Liver (tissue), 9 donors: ENCODE measurements around the gene HOXB5. TPM values are rescaled to one million over a fixed set of nuclear protein-coding genes. Genes with fewer than 3 reads are reported as not detected.

Experiments
- DNase-seq: peaks from one replicate; pipeline ENCODE4 v3.0.0-alpha.2; 2017; ENCODE audit warnings: low spot score
- H3K27ac ChIP-seq, 2 donors: one replicate each; pipeline ENCODE4 v1.7.0; 2013; ENCODE audit warnings: inconsistent platforms in 2 of 2, low read length in 2 of 2, control low read depth in 1 of 2, low read depth in 1 of 2, mild to moderate bottlenecking in 1 of 2
- H3K27me3 ChIP-seq, 4 donors: one replicate each; pipeline versions ENCODE4 v1.6.1 to v1.7.0; 2013; ENCODE audit warnings: low read length in 3 of 4, inconsistent platforms in 1 of 4, mild to moderate bottlenecking in 1 of 4, moderate library complexity in 1 of 4; ENCODE audit not compliant: control insufficient read depth in 4 of 4, insufficient read depth in 4 of 4
- H3K36me3 ChIP-seq, 4 donors: one replicate each; pipeline versions ENCODE4 v1.6.1 to v1.7.0; 2013; ENCODE audit warnings: low read length in 3 of 4, mild to moderate bottlenecking in 3 of 4, low read depth in 1 of 4, moderate library complexity in 1 of 4; ENCODE audit not compliant: control insufficient read depth in 4 of 4, insufficient read depth in 3 of 4
- H3K4me1 ChIP-seq, 4 donors: one replicate each; pipeline versions ENCODE4 v1.6.1 to v1.7.0; 2013; ENCODE audit warnings: low read length in 3 of 4, mild to moderate bottlenecking in 3 of 4, moderate library complexity in 1 of 4; ENCODE audit not compliant: control insufficient read depth in 4 of 4, insufficient read depth in 4 of 4
- H3K4me3 ChIP-seq, 3 donors: one replicate each; pipeline versions ENCODE4 v1.6.1 to v1.7.0; 2013; ENCODE audit warnings: low read length in 3 of 3, control low read depth in 1 of 3, low read depth in 1 of 3, mild to moderate bottlenecking in 1 of 3
- H3K9ac ChIP-seq, 2 donors: one replicate each; pipeline ENCODE4 v1.7.0; 2013; ENCODE audit warnings: low read length in 2 of 2, mild to moderate bottlenecking in 2 of 2, moderate library complexity in 2 of 2, control low read depth in 1 of 2, low read depth in 1 of 2
- H3K9me3 ChIP-seq, 4 donors: one replicate each; pipeline versions ENCODE4 v1.6.1 to v1.7.0; 2013; ENCODE audit warnings: low read length in 3 of 4; ENCODE audit not compliant: control insufficient read depth in 4 of 4
- EGR1 ChIP-seq, 2 donors: IDR thresholded peaks; 2 replicates each; pipeline ENCODE4 v1.6.1; 2016 to 2018; ENCODE audit warnings: antibody characterized with exemption in 2 of 2, low read depth in 2 of 2
- FOXA1 ChIP-seq: IDR thresholded peaks from 2 replicates; pipeline ENCODE4 v1.6.1; 2016; ENCODE audit warnings: antibody characterized with exemption
- FOXA2 ChIP-seq: IDR thresholded peaks from 2 replicates; pipeline ENCODE4 v1.6.1; 2016; ENCODE audit warnings: antibody characterized with exemption
- GABPA ChIP-seq, 2 donors: IDR thresholded peaks in 1 of 2; conservative IDR thresholded peaks in 1 of 2; 2 replicates each; pipeline ENCODE4 v1.6.1; 2016; ENCODE audit warnings: antibody characterized with exemption in 2 of 2, mild to moderate bottlenecking in 1 of 2, moderate library complexity in 1 of 2
- HNF4A ChIP-seq, 2 donors: conservative IDR thresholded peaks; 2 replicates each; pipeline ENCODE4 v1.6.1; 2016; ENCODE audit warnings: antibody characterized with exemption in 2 of 2, mild to moderate bottlenecking in 2 of 2
- HNF4G ChIP-seq: IDR thresholded peaks from 2 replicates; pipeline ENCODE4 v1.6.1; 2016; ENCODE audit warnings: antibody characterized with exemption
- JUND ChIP-seq, 2 donors: IDR thresholded peaks; 2 replicates each; pipeline ENCODE4 v1.6.1; 2016; ENCODE audit warnings: antibody characterized with exemption in 2 of 2
- NR2F2 ChIP-seq: IDR thresholded peaks from 2 replicates; pipeline ENCODE4 v1.6.1; 2016; ENCODE audit warnings: antibody characterized with exemption
- RAD21 ChIP-seq, 2 donors: IDR thresholded peaks; 2 replicates each; pipeline ENCODE4 v1.6.1; 2016; ENCODE audit warnings: antibody characterized with exemption in 2 of 2, mild to moderate bottlenecking in 2 of 2
- RXRA ChIP-seq, 2 donors: IDR thresholded peaks; 2 replicates each; pipeline ENCODE4 v1.6.1; 2017 to 2018; ENCODE audit warnings: antibody characterized with exemption in 2 of 2, mild to moderate bottlenecking in 1 of 2
- SP1 ChIP-seq: IDR thresholded peaks from 2 replicates; pipeline ENCODE4 v1.6.1; 2018; ENCODE audit warnings: antibody characterized with exemption, mild to moderate bottlenecking
- TAF1 ChIP-seq: conservative IDR thresholded peaks from 2 replicates; pipeline ENCODE4 v1.6.1; 2016; ENCODE audit warnings: antibody characterized with exemption, mild to moderate bottlenecking
- YY1 ChIP-seq: IDR thresholded peaks from 2 replicates; pipeline ENCODE4 v1.6.1; 2016; ENCODE audit warnings: antibody characterized with exemption, mild to moderate bottlenecking
- WGBS: extraction: QIAGEN DNeasy Blood & Tissue Kit; methylation state at CpG from one replicate; pipeline ENCODE4 v1.1.7; 2013; 5-methylcytosine and 5-hydroxymethylcytosine counted together
- polyA plus RNA-seq, 2 donors: library from polyadenylated mRNA; stranded (reverse) in 1 of 2; unstranded in 1 of 2; fragments of 200-250 nt in 1 of 2; fragments of >200 nt in 1 of 2; fragmentation: Nextera tagmentation in 1 of 2; extraction: Ambion mirVana in 1 of 2; gene quantifications; one replicate each; pipeline versions ENCODE4 v1.2.1 to v1.2.3, GENCODE V29; 2013 to 2015
- total RNA-seq, 2 donors: library from RNA; depleted of rRNA; stranded (reverse); fragments of >200 nt; gene quantifications; one replicate each; pipeline ENCODE4 v1.2.3, GENCODE V29; 2014
- TF ChIP-seq, protein P1 (sequence below): IDR thresholded peaks from 2 replicates; pipeline ENCODE4 v1.6.1; 2016; ENCODE audit warnings: antibody characterized with exemption
- TF ChIP-seq, protein P2 (sequence below): fragments of 150-350 bp; IDR thresholded peaks from 2 replicates; pipeline ENCODE4 v1.5.1; 2017; ENCODE audit warnings: improper control_type of control experiment, low read depth, low read length; ENCODE audit not compliant: missing input control
- TF ChIP-seq, protein P3 (sequence below): IDR thresholded peaks from 2 replicates; pipeline ENCODE4 v1.6.1; 2016; ENCODE audit warnings: antibody characterized with exemption
- TF ChIP-seq, protein P4 (sequence below): IDR thresholded peaks from 2 replicates; pipeline ENCODE4 v1.6.1; 2016; ENCODE audit warnings: antibody characterized with exemption
- TF ChIP-seq, protein P5 (sequence below): IDR thresholded peaks from 2 replicates; pipeline ENCODE4 v1.6.1; 2016; ENCODE audit warnings: antibody characterized with exemption, mild to moderate bottlenecking
- donor health status: healthy.
- donor health status: healthy.
- donor health status: healthy.
- donor health status: healthy.
- donor health status: healthy.

Gene HOXB5
- total and polyA plus RNA-seq, 4 donors = 0.08 to 0.38 (median 0.36) TPM; not detected in 1

DNA sequence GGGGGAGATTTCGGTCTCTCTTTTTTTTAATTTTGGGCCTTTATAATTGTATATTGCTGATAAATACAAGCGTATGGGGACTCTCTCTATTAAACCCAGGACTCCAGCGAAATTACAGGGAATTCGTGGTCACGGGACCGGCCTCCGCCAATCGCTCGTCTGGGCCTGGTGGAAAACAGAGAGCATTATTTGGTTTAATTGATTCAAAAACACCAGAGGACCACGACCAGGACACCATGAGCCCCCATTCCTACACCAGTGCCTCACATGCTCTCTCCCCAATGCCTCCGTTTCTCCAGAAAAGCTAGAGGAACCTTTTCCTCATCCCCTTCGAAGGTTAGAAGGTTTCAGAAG is 48.6 kb downstream of the HOXB5 start, which contains the start of gene HOXB2:
Gene HOXB2 (minus strand): TSS at position 88 of the 354 bp plus-strand sequence. CDS start 198 bp downstream, outside the sequence.
- H3K9me3 ChIP-seq = no peaks in the 10 kb centered on the region
- peaks cover 2 to 13% (median 3%) of the 10 kb centered on the region in 4 donors for H3K27me3 ChIP-seq
- DNase-seq = no peak
- TF ChIP-seq, protein P1, sequence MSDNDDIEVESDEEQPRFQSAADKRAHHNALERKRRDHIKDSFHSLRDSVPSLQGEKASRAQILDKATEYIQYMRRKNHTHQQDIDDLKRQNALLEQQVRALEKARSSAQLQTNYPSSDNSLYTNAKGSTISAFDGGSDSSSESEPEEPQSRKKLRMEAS = no peak
- TF ChIP-seq, protein P2, sequence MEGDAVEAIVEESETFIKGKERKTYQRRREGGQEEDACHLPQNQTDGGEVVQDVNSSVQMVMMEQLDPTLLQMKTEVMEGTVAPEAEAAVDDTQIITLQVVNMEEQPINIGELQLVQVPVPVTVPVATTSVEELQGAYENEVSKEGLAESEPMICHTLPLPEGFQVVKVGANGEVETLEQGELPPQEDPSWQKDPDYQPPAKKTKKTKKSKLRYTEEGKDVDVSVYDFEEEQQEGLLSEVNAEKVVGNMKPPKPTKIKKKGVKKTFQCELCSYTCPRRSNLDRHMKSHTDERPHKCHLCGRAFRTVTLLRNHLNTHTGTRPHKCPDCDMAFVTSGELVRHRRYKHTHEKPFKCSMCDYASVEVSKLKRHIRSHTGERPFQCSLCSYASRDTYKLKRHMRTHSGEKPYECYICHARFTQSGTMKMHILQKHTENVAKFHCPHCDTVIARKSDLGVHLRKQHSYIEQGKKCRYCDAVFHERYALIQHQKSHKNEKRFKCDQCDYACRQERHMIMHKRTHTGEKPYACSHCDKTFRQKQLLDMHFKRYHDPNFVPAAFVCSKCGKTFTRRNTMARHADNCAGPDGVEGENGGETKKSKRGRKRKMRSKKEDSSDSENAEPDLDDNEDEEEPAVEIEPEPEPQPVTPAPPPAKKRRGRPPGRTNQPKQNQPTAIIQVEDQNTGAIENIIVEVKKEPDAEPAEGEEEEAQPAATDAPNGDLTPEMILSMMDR = no peak
- TF ChIP-seq, protein P3, sequence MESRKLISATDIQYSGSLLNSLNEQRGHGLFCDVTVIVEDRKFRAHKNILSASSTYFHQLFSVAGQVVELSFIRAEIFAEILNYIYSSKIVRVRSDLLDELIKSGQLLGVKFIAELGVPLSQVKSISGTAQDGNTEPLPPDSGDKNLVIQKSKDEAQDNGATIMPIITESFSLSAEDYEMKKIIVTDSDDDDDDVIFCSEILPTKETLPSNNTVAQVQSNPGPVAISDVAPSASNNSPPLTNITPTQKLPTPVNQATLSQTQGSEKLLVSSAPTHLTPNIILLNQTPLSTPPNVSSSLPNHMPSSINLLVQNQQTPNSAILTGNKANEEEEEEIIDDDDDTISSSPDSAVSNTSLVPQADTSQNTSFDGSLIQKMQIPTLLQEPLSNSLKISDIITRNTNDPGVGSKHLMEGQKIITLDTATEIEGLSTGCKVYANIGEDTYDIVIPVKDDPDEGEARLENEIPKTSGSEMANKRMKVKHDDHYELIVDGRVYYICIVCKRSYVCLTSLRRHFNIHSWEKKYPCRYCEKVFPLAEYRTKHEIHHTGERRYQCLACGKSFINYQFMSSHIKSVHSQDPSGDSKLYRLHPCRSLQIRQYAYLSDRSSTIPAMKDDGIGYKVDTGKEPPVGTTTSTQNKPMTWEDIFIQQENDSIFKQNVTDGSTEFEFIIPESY = no peak
- TF ChIP-seq NR2F2 (no peak), HNF4G (no peak), SP1 (no peak), HNF4A (conservative IDR thresholded peaks at IDR 0.05) (no peak), YY1 (no peak), RAD21 (IDR thresholded peaks at IDR 0.05) (no peak), GABPA (IDR thresholded peaks at IDR 0.05 in 1 of 2, conservative IDR thresholded peaks at IDR 0.05 in 1 of 2) (no peak), JUND (IDR thresholded peaks at IDR 0.05) (no peak), EGR1 (IDR thresholded peaks at IDR 0.05; ENCODE audit: low read depth in 2 of 2) (no peak), TAF1 (no peak), RXRA (IDR thresholded peaks at IDR 0.05) (no peak), FOXA1 (no peak), FOXA2 (no peak)
- TF ChIP-seq, protein P4, sequence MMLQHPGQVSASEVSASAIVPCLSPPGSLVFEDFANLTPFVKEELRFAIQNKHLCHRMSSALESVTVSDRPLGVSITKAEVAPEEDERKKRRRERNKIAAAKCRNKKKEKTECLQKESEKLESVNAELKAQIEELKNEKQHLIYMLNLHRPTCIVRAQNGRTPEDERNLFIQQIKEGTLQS = no peak
- TF ChIP-seq, protein P5, sequence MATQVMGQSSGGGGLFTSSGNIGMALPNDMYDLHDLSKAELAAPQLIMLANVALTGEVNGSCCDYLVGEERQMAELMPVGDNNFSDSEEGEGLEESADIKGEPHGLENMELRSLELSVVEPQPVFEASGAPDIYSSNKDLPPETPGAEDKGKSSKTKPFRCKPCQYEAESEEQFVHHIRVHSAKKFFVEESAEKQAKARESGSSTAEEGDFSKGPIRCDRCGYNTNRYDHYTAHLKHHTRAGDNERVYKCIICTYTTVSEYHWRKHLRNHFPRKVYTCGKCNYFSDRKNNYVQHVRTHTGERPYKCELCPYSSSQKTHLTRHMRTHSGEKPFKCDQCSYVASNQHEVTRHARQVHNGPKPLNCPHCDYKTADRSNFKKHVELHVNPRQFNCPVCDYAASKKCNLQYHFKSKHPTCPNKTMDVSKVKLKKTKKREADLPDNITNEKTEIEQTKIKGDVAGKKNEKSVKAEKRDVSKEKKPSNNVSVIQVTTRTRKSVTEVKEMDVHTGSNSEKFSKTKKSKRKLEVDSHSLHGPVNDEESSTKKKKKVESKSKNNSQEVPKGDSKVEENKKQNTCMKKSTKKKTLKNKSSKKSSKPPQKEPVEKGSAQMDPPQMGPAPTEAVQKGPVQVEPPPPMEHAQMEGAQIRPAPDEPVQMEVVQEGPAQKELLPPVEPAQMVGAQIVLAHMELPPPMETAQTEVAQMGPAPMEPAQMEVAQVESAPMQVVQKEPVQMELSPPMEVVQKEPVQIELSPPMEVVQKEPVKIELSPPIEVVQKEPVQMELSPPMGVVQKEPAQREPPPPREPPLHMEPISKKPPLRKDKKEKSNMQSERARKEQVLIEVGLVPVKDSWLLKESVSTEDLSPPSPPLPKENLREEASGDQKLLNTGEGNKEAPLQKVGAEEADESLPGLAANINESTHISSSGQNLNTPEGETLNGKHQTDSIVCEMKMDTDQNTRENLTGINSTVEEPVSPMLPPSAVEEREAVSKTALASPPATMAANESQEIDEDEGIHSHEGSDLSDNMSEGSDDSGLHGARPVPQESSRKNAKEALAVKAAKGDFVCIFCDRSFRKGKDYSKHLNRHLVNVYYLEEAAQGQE = no peak
- peak within 1 kb of the TSS; percentile 61 to 77 for H3K27ac ChIP-seq
- H3K36me3 ChIP-seq = no peaks in the 10 kb centered on the region
- H3K9ac ChIP-seq = no peak within 1 kb of the TSS
- H3K4me3 ChIP-seq = peak within 1 kb of the TSS; percentile 19 to 57 (median 44)
- 26% methylated on average over 12 of the region's 12 CpGs for WGBS
- H3K4me1 ChIP-seq = peaks cover 0 to 12% (median 3%) of the 10 kb centered on the region in 4 donors
